Stimulated activated naive CD8-positive, alpha-beta T cell treated with anti-CD3 and anti-CD28 coated beads, Interleukin-15, Interleukin-2, amounts not matched to agents 100 U/mL and 50 U/mL, for 24 hours (primary cell): ENCODE data around the gene FDPS.
A peak's percentile ranks its signal among the peaks of the same experiment; 100 is the strongest.
"Not testable (repeated sequence)": the region's sequence is repeated elsewhere in the genome, so short reads cannot be mapped to it uniquely, and the experiment has no call there.

Source experiments
- ATAC-seq: fragments of 150-1000 bp; cut with Tn5 transposase; one replicate; pipeline ENCODE4 v1.10.0; 2021
- DNase-seq: peaks from one replicate; pipeline ENCODE4 v3.0.0; 2021

FDPS gene

DNA sequence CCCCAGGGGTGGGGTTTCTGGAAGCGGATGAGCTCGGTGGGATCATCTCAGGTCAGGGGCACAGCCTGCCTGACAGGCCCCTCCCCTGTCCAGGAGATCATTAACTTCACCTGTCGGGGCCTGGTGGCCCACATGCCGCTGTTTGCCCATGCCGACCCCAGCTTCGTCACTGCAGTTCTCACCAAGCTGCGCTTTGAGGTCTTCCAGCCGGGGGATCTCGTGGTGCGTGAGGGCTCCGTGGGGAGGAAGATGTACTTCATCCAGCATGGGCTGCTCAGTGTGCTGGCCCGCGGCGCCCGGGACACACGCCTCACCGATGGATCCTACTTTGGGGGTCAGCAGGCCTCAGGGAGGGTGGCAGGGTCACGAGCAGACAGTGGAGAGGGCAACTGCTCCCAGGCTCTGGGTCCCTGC, 23.0 kb upstream of the FDPS start:
- DNase-seq = no peak
- no peak for ATAC-seq

DNA sequence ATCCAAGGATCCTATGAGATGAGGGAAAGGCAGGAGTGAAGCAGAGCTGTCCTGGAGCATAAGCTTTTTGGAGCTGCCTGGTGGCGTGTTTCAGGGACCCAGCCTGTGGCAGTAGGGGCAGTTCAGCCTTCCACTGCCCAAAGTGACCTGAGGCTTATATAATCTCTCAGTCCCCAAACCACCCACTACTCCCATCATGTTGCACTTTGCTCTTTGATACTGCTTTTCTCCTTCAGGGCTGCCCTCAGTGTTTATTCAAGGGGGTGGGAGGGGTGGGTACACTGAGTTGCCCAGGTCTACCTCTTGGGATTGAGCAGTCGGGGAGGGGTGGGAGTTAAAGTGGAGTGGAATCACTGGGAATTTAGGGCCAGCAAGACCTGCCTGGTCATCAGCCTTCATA, 22.1 kb upstream of the FDPS start:
- no peak for ATAC-seq
- no peak for DNase-seq

DNA sequence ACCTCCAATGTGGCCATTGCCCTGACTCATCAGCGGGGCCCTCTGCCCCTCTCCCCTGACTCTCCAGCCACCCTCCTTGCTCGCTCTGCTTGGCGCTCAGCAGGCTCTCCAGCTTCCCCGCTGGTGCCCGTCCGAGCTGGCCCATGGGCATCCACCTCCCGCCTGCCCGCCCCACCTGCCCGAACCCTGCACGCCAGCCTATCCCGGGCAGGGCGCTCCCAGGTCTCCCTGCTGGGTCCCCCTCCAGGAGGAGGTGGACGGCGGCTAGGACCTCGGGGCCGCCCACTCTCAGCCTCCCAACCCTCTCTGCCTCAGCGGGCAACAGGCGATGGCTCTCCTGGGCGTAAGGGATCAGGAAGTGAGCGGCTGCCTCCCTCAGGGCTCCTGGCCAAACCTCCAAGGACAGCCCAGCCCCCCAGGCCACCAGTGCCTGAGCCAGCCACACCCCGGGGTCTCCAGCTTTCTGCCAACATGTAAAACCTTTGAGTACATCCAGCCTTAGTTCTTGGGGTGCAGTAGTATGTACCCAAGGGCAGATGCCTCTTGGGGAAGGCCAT, 20.6 kb upstream of the FDPS start:
- DNase-seq (no peak), ATAC-seq (no peak)

DNA sequence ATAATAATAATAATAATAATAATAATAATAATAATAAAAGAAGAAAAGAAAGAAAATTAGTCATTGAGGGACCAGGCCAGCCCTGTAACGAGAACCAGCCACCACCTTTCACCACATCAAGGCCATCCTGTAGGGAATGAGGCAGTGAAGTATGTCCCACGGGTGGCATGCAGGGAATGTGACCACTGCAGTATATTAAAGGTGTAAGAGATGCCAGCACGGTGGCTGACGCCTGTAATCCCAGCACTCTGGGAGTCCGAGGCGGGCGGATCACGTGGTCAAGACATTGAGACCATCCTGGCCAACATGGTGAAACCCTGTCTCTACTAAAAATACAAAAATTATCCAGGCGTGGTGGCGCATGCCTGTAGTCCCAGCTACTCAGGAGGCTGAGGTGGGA, 17.7 kb upstream of the FDPS start:
- ATAC-seq = not testable (repeated sequence)

DNA sequence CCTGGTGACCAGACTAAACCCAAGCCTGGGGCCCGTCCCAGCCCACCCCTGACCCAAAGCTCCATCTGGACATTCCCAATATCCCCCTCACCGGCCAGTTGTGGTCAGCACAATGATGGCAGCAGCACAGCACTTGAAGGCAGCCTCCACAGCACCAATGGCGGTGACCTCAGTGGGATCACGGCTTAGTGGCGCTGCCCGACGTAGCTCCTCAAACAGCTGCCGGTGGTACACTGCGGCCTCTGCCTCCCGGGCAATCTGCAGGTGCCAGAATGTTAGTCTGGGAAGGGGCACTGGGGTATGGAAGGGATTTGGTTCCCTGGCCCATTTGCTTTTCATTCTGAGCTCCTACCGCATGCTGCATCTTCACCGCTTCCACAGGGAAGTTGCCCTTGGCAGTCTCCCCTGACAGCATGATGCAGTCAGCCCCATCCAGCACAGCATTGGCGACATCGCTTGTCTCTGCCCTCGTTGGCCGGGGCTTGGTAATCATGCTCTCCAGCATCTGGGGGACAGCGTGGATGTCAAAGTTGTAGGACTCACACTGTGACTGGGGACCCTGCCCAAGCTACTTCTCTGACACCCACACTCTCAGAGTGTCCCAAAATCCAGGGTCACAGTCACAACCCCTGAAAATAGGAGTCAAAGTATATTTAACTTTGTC, 15.4 kb upstream of the FDPS start:
- ATAC-seq (no peak), DNase-seq (no peak)

More for the DNA sequence above, 17.7 kb upstream of the FDPS start:
- not testable (repeated sequence) for DNase-seq

DNA sequence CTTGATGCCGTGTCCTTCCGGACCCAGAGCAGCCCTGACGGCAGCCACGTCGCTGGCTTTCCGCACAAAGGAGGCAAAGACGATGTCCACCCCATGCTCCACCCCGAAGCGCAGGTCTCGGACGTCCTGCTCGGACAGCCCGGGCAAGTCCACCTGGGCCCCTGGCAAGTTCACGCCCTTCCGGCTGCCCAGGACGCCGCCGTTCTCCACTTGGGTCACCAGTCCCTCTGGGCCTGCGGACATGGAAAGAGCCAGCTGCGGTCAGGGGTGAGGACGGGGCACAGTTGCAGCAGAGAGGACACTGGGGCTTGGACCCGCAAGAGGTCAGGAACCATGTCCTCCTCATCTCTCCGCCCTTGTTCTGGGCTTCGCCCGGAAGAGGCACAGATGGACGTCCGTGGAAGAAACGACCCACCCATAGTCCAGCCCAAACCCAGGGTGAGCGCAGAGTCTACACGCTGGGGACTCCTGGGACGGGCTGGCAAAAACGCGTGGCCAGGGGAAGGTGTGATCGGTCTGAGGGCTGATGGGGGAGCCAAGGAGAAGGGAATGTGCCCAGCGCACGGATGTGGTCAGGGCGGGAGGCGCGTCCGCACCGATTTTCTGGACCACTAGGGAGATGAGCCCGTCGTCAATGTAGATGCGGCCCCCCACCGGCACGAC, 14.0 kb upstream of the FDPS start:
- ATAC-seq = no peak

DNA sequence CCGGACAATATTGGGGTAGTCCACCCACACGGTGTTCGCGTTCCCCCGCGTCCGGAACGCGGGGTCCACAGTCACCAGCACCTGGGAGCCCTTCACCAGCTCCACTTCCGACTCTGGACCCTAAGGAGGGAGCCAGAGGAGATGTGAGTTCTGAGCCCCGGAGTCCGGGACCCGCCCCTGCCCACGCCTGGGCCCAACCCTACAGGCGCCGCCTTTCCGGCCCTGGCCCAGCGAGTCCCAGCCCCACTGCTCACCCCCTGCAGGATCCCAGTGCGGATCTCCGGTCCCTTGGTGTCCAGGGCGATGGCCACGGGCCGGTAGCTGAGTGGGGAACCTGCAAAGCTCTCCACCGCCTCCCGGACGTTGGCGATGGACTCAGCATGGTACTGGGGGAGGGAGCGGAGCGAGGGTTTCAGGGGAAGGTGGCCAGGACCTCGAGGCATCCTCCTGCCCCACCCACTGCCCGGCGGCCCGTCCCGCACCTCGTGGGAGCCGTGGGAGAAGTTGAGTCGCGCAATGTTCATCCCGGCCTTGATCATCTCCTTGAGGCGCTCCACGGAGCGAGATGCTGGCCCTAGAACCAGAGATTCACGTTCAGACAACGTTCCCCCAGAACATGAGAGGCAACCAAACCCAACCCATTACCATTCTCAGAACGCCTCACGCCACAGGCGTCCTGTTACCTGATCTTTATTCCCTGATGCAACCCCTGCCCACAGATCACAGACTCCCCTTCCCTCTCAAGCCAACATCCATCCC, 13.3 kb upstream of the FDPS start:
- DNase-seq (no peak), ATAC-seq (no peak)

More for the DNA sequence above, 14.0 kb upstream of the FDPS start:
- no peak for DNase-seq

DNA sequence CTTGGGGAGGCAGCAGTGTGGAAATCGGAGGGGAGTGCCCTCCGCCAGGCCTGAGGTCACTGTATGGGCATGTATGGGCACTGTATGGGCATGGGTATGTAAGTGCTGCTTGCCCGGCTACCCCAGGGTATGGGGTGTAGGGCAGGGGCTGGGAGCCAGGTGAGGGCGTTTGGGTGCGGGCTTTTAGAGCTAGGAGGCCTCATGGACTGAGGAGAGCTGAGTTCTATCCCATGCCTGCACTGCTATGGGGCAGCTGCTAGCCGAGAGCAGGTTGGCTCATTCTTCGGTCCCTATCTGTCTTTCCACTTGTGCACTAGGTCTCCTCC, 12.8 kb upstream of the FDPS start:
- DNase-seq (no peak), ATAC-seq (no peak)

DNA sequence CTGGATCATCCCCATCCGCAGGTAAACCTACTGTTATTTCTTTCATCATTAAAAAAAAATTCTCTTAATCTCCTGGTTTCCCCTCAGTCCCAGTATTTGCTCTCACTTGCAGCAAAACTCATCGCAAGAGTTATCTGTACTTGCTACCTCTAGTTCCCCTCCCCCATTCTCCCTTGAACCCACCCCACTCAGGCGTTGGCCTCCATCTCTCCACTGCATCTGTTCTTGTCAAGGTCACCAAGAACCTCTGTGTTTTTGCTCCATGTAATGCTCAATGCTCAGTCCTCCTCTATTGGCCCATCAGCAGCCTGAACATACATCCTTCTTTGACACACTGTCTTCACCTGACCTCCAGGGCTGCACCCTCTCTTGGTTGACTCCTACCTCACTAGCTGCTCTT, 12.0 kb upstream of the FDPS start:
- DNase-seq (no peak), ATAC-seq (no peak)

DNA sequence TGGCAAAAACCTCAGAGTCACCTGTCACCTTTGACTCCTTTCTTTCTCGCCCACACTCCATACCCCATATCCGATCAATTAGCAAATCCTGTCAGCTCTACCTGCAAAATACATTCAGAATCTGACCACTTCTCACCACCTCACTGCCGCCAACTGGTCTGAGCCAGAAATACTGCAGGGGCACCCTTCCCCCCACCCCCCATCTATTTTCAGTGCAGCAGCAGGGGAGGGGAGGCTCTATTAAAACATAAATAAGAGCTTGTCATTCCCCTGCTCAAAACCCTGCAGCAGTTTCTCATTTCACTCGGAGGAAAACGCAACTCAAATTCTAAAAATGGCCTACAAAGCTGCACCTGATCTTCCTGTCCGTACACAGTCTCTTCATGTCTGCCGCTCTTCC, 11.3 kb upstream of the FDPS start:
- DNase-seq (no peak), ATAC-seq (no peak)

DNA sequence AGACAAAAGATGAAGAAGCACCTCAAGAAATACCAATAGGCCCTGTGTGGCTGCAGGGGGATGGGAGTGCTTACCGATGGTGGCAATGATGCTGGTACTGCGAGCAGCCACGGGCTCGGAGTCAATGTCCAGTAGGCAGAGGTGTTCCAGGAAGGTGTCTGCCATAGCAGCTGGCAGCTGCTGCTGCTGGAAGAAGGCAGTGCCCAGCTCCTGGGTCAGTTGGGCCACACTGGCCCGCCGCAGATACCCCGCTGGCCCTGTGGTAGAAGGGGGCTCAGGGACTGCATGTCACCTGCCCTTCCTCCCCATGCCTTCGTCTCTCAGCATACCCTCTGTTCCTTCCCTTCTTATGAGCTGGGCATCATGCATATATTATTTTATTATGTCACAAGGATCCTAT, 8.6 kb upstream of the FDPS start:
- DNase-seq (no peak), ATAC-seq (no peak)

DNA sequence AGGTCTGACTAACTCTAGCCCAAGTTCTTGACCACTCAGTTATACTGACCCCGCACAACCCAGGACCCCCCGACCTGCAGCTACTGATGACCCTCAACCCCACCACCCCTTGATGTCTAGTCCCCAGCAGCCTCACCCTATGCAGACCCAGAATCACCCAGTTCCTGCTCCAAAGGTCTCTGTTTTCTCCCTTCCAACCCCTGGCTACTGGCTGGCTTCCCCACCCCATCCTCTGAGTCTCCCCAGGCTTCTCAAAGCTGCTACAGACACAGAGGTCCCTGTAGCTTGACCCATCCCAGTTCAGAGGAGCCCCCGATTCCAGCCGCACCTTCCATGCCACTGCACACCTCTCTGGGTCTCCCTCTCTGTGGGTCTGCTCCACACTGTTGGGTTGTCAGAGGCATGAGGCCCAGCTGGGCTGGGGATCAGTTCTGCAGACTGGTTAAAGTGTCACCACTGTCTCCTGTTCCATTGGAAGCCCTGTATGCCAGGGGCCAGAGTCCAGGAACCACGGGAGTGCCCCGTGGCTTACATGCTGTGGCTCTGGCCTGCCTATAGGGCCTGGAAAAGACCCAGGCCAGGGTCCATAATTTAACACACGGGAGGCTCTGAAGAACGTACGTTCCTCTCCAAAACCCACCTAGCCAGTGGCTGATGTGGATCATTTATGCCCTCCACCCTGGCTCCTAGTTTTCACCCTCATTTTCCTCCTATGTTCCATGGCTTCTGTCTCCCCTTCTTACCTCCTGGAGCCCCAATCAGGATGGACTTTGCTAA, 7.9 kb upstream of the FDPS start:
- ATAC-seq = no peak

DNA sequence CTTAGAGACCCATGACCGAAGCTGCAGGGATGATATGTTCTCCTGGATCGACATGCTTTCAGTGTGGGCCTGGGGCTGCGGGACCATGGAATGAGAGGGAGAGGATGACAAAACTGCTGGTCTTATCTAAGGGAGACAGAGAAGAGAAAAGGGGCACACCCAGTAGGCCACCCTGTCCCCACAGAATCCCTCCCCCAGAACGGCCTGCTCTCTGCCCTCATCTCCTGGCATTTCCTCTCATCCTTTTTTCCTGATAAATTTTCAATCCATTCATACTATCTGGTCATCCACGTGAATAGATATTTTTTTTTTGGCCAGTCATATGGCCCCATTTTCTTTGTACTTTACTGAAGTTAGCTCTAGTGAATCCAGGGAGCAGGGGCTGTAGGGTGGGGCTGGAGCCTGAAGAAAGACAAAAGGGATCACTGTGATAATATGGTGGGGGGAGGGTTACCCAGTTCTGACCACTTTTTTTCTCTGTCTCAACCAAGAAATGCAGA, 7.3 kb upstream of the FDPS start, which contains the start of gene PKLR:
PKLR (minus strand) TSS at position 97 of the 500 bp plus-strand sequence; CDS start at position 54, 43 bp downstream.
- DNase-seq (no peak), ATAC-seq (no peak)

More for the DNA sequence above, 7.9 kb upstream of the FDPS start:
- DNase-seq = no peak

DNA sequence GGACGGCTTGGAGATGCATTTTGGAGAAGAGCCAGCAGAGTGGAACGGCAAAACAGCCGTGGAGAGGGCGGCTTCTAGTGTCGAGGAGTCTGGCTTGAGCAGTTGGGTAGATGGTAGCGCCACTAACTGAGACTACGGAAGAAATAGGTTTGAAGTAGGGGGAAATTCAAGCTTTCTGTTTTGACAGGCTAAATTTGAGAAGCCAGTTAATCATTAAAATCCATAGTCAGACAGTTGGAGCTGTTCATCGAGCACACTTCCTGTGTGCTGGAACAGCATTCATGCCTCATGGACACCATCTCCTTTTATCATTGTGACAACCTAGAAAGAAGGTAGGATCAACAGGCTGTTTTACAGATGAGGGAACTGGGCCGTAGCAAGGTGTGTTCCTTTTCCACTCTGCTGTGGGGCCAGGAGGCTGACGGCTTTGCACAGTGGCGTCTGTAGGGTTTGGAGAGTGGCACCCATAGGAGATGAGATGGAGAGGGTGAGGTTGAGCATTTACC, 4.1 kb upstream of the FDPS start:
- ATAC-seq (no peak), DNase-seq (no peak)

DNA sequence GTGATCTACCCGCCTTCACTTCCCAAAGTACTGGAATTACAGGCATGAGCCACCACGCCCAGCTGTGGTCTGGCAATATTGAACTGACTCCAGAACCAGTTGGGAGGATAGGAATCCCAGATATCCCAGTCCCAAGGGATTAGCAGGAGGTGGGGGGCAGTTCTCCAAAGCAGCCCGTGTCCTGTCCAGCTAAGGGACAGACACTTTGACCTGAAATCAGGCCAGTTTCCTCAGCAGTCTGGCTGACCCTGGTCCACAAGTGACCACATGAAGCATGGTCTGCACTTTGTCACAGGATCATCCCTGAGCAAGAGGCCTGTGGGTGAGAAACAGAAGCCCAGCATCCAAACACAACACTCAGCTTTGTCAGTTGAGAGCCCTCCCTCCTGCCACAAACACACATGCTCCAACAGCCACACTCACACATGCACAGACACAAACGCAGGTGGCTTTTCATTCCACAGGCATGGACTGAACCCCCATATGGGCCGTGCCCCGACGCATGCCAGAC, 2.7 kb upstream of the FDPS start:
- DNase-seq (no peak), ATAC-seq (no peak)

DNA sequence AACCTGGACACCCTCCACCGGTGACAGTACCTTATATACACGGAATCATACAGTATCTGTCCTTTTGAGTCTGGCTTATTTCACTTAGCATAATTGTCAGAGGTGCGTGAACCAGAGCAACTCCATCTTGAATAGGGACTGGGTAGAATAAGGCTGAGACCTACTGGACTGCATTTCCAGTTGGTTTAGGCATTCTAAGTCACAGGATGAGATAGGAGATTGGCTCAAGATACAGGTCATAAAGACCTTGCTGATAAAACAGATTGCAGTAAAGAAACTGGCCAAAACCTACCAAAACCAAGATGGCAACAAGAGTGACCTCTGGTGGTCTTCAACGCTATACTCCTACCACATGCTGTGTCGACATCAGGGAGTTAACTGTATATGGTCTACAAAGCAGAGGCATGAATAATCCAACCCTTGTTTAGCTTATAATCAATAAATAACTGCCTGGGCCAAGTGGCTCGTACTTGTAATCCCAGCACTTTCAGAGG, 1.4 kb upstream of the FDPS start:
- DNase-seq (no peak), ATAC-seq (no peak)

DNA sequence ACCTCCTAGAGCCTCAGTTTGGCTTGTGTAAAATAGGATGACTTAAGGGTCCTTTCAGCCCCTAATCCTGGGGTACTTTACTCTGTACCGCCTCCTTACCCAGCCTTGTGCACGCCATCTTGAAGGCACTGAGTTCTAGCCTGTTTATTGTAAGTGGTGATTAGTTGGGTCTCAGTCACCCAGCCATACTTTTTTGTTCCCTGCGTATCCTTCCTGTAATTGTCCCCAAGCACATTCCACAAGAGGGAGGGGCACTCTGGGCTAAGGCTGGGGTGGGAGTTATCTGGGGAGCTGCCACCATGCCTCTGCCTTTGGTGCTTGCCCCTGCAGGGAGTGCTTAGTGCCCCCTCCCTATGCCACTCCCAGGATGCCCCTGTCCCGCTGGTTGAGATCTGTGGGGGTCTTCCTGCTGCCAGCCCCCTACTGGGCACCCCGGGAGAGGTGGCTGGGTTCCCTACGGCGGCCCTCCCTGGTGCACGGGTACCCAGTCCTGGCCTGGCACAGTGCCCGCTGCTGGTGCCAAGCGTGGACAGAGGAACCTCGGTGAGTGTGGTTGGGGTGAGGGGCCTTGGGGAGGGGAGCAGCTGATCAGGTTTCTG, 856 bp downstream of the FDPS start:
- DNase-seq (peak; percentile 27), ATAC-seq (no peak)

DNA sequence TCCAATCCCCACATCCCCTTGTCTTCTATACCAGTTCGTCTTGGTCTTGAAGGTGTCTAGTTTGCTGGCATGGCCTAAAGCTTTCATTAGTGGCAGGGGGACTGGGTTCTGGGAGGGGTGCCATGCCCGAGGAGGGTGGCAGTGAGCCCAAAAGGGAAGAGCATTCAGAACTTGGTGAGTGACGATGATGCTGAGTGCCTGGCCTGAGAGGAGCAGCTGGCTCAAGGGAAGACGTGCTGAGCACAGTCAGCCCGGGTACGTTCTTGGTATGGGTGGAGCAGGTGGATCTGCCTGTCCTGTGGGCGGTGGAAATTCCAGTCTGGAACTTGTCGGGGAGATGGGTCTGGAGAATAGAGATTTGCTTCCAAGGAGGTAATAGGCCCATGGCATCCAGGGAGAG, 4.6 kb downstream of the FDPS start:
- DNase-seq = no peak

DNA sequence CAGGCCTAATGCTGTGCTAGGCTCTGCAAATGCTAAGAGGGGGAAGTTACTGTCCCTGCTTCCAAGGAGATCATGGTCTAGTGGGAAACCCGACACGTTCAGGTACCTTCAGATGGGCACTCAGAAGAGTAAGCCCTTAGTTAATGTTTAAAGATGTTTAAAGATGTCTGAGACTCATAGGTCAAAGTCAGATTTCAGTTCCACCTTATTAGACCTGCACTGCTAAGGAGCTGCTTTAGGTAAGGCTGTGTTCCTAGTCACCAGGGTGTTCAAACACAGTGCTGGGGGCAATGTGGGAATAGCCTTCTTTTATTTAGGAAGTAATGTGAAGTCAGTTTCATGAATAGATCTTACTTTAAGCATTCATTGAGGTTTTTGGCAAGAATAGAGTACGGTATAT, 8.3 kb downstream of the FDPS start:
- ATAC-seq = no peak
- no peak for DNase-seq

More for the DNA sequence above, 4.6 kb downstream of the FDPS start:
- ATAC-seq = no peak

DNA sequence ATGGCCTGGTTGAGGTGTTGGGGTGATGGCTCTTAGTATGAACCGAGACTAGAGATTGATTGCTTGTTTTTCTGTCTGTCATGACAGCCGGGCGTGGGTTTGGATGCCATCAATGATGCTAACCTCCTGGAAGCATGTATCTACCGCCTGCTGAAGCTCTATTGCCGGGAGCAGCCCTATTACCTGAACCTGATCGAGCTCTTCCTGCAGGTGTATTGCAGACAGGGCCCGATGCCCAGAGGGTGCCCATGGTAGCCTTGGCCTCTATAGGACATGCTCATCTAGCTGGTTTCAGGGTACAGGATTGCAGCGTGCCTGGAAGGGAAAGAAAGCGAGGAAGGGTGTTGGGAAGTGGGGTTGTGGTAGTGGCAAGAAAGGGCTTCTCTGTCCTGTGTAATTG, 9.4 kb downstream of the FDPS start:
- no peak for DNase-seq
- no peak for ATAC-seq

DNA sequence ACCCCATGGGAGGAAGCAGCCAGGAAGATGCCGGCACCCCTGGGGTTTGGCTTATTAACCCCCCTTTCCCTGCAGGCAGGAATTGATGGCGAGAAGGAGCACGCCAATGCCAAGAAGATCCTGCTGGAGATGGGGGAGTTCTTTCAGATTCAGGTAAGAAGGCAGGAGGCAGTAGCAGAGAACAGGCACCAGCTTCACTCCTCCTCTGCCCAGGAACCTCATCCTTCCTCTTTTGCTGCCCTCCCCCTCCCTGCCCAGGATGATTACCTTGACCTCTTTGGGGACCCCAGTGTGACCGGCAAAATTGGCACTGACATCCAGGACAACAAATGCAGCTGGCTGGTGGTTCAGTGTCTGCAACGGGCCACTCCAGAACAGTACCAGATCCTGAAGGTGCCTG, 10.9 kb downstream of the FDPS start:
- DNase-seq = no peak
- ATAC-seq = no peak
